ENCODE measurements around the gene TMEM212.

- TF ChIP-seq POLR2AphosphoS5 (IDR thresholded peaks at IDR 0.05; ENCODE audit: borderline replicate concordance, low read depth, low read length) (no peak), FOXP2 (optimal IDR thresholded peaks at IDR 0.05; ENCODE audit: control extremely low read depth, extremely low read length, insufficient read depth) (no peak), EZH2 (IDR thresholded peaks at IDR 0.05) (no peak)
Observed at GRCh38 chr3:171873580-171873979, 30.4 kb downstream of the TMEM212 start.

Data from SK-N-MC (cell line).